Astrocyte of the spinal cord (primary cell): ENCODE measurements around the gene OR10D3.

Source experiments
- DNase-seq: peaks from one replicate; pipeline ENCODE4 v3.0.0; 2011; ENCODE audit warnings: low read depth, low spot score
- H3K4me3 ChIP-seq: 2 replicates; pipeline ENCODE4 v1.5.1; 2011; ENCODE audit warnings: low read depth, mild to moderate bottlenecking, low read length, moderate library complexity
- CTCF ChIP-seq: IDR thresholded peaks from 2 replicates; pipeline ENCODE4 v1.5.1; 2012; ENCODE audit warnings: low read depth, mild to moderate bottlenecking, low read length, inconsistent platforms
- in situ Hi-C: cut with HindIII; loops from 2 replicates; pipeline ENCODE4 v1.10.0; 2017; ENCODE audit warnings: low sequenced_read_pairs

Gene OR10D3

DNA sequence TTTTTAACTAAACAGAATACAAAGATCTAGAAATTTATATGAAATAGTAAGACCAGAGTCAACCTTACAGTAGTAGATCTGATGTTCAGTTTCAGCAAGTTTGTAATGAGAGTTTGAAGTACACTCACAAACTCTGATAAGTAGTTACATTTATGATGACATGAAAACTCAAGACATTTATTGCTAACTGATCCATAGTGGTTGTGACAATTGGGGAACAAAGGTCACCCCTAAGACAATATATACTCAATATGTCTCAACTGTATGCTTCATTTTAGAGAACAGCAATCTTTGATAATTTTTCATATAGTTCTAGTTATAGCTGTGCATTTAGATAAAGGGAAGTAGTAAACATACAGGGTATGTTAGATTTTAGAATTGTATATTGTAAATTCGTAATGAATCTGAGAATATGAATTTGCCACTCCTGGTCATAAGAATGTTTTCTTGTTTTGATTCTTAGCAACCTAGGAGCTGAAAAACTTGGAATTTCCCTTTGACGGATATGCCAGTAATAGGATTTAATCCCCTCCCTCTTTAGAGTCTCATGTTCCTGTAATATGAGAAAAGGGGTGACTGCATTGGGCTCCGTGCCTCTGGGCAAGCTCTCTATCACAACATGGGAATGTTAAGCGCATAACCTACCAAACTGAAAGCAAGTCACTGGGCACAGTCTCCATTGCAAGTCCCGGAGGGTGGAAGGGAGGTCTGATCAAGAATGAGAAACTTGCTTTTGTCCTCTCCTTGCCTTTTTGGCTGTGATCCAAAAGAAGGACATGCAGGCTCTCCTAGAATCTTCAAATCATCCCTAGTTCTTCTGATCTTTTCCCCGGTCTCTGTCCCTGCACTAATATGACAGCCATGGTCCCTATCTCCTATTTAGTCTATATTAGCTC is 11.4 kb downstream of the OR10D3 start:
- TF ChIP-seq CTCF = no peak
- peak; percentile 6 for DNase-seq
- H3K4me3 ChIP-seq = no peak overlapping the region
- in situ Hi-C loops = no loop called here

DNA sequence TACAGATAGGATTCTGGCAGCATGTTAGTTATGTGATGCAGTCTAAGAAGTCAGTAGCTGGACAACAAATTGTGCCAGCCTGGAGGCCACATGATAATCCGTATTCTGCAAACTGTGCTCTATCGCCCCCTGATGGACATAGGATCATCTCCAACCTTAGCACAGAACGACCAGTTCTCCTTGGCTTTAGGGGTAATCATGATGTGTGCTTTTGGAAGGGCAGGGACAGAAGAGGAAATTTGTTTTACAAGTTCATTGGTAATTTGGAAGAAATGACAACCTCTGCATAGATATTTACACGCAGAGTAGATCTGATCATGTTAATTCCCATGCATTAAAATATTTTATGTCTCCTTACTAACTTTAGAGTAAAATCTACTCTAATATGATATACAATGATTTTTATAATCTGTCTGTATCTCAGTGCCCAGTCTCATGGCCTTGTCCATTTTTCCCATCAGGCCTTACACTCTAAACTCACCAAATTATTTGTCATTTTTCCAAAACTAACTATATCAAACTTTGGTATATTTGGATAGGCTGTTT is 12.1 kb downstream of the OR10D3 start:
- H3K4me3 ChIP-seq = no peak overlapping the region
- TF ChIP-seq CTCF = peak; percentile 81
- DNase-seq = peak; percentile 53
- in situ Hi-C loops = no loop called here

DNA sequence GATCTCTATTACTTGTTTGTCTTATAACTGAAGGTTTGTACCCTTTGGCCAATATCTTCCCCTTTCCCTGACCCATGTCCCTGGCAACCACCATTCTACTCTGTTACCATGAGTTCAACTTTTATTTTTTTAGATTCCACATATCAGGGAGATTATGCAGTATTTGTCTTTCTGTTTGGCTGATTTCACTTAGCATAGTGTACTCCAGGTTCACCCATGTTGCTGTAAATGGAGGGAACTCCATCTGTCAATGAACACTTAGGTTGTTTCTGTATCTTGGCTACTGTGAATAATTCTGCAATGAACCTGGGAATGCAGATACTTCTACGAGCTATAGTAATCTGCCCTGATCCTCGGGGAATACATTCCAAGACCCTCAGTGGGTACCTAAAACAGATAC is 14.9 kb downstream of the OR10D3 start:
- DNase-seq = no peak
- no peak for TF ChIP-seq CTCF
- no peak overlapping the region for H3K4me3 ChIP-seq
- in situ Hi-C loops = no loop called here

- DNase-seq = no peak
- H3K4me3 ChIP-seq = no peak overlapping the region
- in situ Hi-C loops = no loop called here
- TF ChIP-seq CTCF = no peak
Observed at GRCh38 chr11:124198897-124199296, 15.8 kb downstream of the OR10D3 start.

GRCh38 chr11:124199702-124200101 is 16.6 kb downstream of the OR10D3 start:
- peak; percentile 48 for DNase-seq
- in situ Hi-C loops = no loop called here
- no peak overlapping the region for H3K4me3 ChIP-seq
- no peak for TF ChIP-seq CTCF

DNA sequence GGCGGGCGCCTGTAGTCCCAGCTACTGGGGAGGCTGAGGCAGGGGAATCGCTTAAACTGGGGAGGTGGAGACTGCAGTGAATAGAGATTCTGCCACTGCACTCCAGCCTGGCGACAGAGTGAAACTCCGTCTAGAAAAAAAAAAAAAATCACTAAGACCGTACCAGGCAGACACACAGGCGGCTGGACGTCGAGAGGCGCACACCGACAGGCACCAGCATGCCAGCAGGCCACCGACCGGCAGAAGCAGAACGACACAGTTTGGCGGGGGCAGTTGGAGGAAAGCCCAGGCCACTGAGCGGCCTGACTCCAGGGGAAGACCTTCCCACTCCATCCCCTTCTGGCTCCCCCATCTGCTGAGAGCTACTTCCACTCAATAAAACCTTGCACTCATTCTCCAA is 17.5 kb downstream of the OR10D3 start:
- in situ Hi-C loops = no loop called here
- DNase-seq = no peak

More for the DNA sequence above, 17.5 kb downstream of the OR10D3 start:
- H3K4me3 ChIP-seq = no peak overlapping the region
- TF ChIP-seq CTCF = no peak
